ENCODE data around the gene VARS1. TPM values are rescaled to one million over a fixed set of nuclear protein-coding genes. Genes with fewer than 3 reads are reported as not detected.

VARS1 gene
- total and polyA plus RNA-seq, 2 of the 8 experiments (the other 6 are each of a cell fraction or from before 2014, with no cell fraction given): 53.5 to 162 TPM

DNA sequence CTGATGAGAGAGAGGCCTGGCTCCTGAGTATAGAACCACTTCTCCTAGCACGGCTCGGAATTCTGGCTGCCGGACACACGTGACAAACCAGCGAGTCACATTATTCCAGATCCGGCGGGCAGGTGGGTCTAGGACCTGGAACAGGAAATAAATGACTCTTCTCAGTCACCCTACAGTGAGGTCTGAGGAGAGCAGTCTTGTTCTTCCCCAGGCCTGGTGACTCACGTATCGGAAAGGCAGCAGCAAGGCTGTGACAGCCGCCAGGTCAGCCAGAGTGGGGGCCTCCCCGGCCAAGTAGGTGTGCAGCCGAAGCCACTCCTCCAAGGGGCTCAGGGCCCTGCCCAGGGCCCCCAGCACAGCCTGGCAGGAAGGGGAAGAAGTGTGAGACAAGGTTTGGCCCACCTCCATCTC is 2.8 kb downstream of the VARS1 start (continued):
- TF ChIP-seq CBX5 (IDR thresholded peaks at IDR 0.05; ENCODE audit: low read depth, low read length) (no peak), CHD1 (IDR thresholded peaks at IDR 0.05; ENCODE audit: low read depth, low read length) (no peak), SIN3A (conservative IDR thresholded peaks at IDR 0.05 in 1 of 2, IDR thresholded peaks at IDR 0.05 in 1 of 2; ENCODE audit: low read depth in 1 of 2, low read length in 2 of 2) (no peak), CBX8 (IDR thresholded peaks at IDR 0.05; ENCODE audit: borderline replicate concordance, low read depth, low read length) (no peak)
- TF ChIP-seq, protein P1, sequence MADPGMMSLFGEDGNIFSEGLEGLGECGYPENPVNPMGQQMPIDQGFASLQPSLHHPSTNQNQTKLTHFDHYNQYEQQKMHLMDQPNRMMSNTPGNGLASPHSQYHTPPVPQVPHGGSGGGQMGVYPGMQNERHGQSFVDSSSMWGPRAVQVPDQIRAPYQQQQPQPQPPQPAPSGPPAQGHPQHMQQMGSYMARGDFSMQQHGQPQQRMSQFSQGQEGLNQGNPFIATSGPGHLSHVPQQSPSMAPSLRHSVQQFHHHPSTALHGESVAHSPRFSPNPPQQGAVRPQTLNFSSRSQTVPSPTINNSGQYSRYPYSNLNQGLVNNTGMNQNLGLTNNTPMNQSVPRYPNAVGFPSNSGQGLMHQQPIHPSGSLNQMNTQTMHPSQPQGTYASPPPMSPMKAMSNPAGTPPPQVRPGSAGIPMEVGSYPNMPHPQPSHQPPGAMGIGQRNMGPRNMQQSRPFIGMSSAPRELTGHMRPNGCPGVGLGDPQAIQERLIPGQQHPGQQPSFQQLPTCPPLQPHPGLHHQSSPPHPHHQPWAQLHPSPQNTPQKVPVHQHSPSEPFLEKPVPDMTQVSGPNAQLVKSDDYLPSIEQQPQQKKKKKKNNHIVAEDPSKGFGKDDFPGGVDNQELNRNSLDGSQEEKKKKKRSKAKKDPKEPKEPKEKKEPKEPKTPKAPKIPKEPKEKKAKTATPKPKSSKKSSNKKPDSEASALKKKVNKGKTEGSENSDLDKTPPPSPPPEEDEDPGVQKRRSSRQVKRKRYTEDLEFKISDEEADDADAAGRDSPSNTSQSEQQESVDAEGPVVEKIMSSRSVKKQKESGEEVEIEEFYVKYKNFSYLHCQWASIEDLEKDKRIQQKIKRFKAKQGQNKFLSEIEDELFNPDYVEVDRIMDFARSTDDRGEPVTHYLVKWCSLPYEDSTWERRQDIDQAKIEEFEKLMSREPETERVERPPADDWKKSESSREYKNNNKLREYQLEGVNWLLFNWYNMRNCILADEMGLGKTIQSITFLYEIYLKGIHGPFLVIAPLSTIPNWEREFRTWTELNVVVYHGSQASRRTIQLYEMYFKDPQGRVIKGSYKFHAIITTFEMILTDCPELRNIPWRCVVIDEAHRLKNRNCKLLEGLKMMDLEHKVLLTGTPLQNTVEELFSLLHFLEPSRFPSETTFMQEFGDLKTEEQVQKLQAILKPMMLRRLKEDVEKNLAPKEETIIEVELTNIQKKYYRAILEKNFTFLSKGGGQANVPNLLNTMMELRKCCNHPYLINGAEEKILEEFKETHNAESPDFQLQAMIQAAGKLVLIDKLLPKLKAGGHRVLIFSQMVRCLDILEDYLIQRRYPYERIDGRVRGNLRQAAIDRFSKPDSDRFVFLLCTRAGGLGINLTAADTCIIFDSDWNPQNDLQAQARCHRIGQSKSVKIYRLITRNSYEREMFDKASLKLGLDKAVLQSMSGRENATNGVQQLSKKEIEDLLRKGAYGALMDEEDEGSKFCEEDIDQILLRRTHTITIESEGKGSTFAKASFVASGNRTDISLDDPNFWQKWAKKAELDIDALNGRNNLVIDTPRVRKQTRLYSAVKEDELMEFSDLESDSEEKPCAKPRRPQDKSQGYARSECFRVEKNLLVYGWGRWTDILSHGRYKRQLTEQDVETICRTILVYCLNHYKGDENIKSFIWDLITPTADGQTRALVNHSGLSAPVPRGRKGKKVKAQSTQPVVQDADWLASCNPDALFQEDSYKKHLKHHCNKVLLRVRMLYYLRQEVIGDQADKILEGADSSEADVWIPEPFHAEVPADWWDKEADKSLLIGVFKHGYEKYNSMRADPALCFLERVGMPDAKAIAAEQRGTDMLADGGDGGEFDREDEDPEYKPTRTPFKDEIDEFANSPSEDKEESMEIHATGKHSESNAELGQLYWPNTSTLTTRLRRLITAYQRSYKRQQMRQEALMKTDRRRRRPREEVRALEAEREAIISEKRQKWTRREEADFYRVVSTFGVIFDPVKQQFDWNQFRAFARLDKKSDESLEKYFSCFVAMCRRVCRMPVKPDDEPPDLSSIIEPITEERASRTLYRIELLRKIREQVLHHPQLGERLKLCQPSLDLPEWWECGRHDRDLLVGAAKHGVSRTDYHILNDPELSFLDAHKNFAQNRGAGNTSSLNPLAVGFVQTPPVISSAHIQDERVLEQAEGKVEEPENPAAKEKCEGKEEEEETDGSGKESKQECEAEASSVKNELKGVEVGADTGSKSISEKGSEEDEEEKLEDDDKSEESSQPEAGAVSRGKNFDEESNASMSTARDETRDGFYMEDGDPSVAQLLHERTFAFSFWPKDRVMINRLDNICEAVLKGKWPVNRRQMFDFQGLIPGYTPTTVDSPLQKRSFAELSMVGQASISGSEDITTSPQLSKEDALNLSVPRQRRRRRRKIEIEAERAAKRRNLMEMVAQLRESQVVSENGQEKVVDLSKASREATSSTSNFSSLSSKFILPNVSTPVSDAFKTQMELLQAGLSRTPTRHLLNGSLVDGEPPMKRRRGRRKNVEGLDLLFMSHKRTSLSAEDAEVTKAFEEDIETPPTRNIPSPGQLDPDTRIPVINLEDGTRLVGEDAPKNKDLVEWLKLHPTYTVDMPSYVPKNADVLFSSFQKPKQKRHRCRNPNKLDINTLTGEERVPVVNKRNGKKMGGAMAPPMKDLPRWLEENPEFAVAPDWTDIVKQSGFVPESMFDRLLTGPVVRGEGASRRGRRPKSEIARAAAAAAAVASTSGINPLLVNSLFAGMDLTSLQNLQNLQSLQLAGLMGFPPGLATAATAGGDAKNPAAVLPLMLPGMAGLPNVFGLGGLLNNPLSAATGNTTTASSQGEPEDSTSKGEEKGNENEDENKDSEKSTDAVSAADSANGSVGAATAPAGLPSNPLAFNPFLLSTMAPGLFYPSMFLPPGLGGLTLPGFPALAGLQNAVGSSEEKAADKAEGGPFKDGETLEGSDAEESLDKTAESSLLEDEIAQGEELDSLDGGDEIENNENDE (IDR thresholded peaks at IDR 0.05; ENCODE audit: insufficient replicate concordance, low read length): no peak
- TF ChIP-seq, protein P2, sequence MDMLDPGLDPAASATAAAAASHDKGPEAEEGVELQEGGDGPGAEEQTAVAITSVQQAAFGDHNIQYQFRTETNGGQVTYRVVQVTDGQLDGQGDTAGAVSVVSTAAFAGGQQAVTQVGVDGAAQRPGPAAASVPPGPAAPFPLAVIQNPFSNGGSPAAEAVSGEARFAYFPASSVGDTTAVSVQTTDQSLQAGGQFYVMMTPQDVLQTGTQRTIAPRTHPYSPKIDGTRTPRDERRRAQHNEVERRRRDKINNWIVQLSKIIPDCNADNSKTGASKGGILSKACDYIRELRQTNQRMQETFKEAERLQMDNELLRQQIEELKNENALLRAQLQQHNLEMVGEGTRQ (IDR thresholded peaks at IDR 0.05; ENCODE audit: low read length): no peak
